Neural progenitor cell (in vitro differentiated cells): ENCODE data around the gene CIROP. TPM values are rescaled to one million over a fixed set of nuclear protein-coding genes. Genes with fewer than 3 reads are reported as not detected.

ENCODE experiments used
- DNase-seq: peaks from one replicate; pipeline ENCODE4 v3.0.0-alpha.2; 2016; ENCODE audit warnings: low spot score
- H2AFZ ChIP-seq: fragments of 200-600 bp; sonication (generic); replicated peaks from 2 replicates; pipeline ENCODE4 v1.6.1; 2016; ENCODE audit warnings: antibody characterized with exemption
- H3F3A ChIP-seq: fragments of 200-600 bp; sonication (generic); 2 replicates; pipeline ENCODE4 v1.6.1; 2016; ENCODE audit warnings: antibody characterized with exemption, low read depth
- H3K27ac ChIP-seq: fragments of 200-600 bp; sonication (generic); 2 replicates; pipeline ENCODE4 v1.5.1; 2016; ENCODE audit warnings: mild to moderate bottlenecking
- H3K27me3 ChIP-seq: fragments of 200-600 bp; sonication (generic); 2 replicates; pipeline ENCODE4 v1.6.1; 2016; ENCODE audit warnings: mild to moderate bottlenecking, moderate library complexity
- H3K36me3 ChIP-seq: fragments of 200-600 bp; sonication (generic); 2 replicates; pipeline ENCODE4 v1.5.1; 2016
- H3K4me1 ChIP-seq: fragments of 200-600 bp; sonication (generic); 2 replicates; pipeline ENCODE4 v1.6.1; 2016; ENCODE audit warnings: mixed run types
- H3K4me2 ChIP-seq: fragments of 200-600 bp; sonication (generic); 2 replicates; pipeline ENCODE4 v1.6.1; 2016
- H3K4me3 ChIP-seq: fragments of 200-600 bp; sonication (generic); 2 replicates; pipeline ENCODE4 v1.5.1; 2016
- H3K79me2 ChIP-seq: fragments of 200-600 bp; sonication (generic); 2 replicates; pipeline ENCODE4 v1.6.1; 2016; ENCODE audit warnings: low read depth
- H3K9ac ChIP-seq: fragments of 200-600 bp; sonication (generic); 2 replicates; pipeline ENCODE4 v1.6.1; 2016
- H3K9me3 ChIP-seq: fragments of 200-600 bp; sonication (generic); 2 replicates; pipeline ENCODE4 v1.5.1; 2016; ENCODE audit warnings: low read depth
- H4K20me1 ChIP-seq: fragments of 200-600 bp; sonication (generic); 2 replicates; pipeline ENCODE4 v1.6.1; 2016; ENCODE audit warnings: low read depth
- H3K27ac Mint-ChIP-seq: 3 replicates; pipeline ENCODE4 v1.8.0; 2021; ENCODE audit warnings: mixed read lengths
- H3K27me3 Mint-ChIP-seq: 2 replicates; pipeline ENCODE4 v1.8.0; 2022; ENCODE audit warnings: low read depth, mild to moderate bottlenecking, inconsistent platforms, moderate library complexity, mixed read lengths; ENCODE audit not compliant: insufficient read depth
- H3K36me3 Mint-ChIP-seq: 3 replicates; pipeline ENCODE4 v1.8.0; 2021; ENCODE audit warnings: mixed read lengths
- H3K4me1 Mint-ChIP-seq: 3 replicates; pipeline ENCODE4 v1.8.0; 2021; ENCODE audit warnings: mixed read lengths
- H3K4me3 Mint-ChIP-seq: 3 replicates; pipeline ENCODE4 v1.8.0; 2021; ENCODE audit warnings: mild to moderate bottlenecking, moderate library complexity, mixed read lengths
- H3K9me3 Mint-ChIP-seq: 3 replicates; pipeline ENCODE4 v1.8.0; 2020; ENCODE audit warnings: mixed read lengths
- EZH2 ChIP-seq: fragments of 200-600 bp; sonication (generic); IDR thresholded peaks from 2 replicates; pipeline ENCODE4 v1.6.1; 2017; ENCODE audit warnings: antibody characterized with exemption, mild to moderate bottlenecking, moderate library complexity
- EZH2phosphoT487 ChIP-seq: fragments of 200-600 bp; sonication (generic); IDR thresholded peaks from 2 replicates; pipeline ENCODE4 v1.6.1; 2017; ENCODE audit warnings: antibody characterized with exemption
- total RNA-seq: library from RNA; depleted of rRNA; stranded (reverse); fragments of >200 nt; gene quantifications from 2 replicates; pipeline ENCODE4 v1.2.3, GENCODE V29; 2015; ENCODE audit warnings: low replicate concordance
- TF ChIP-seq, protein P1 (sequence below): fragments of 200-600 bp; sonication (generic); IDR thresholded peaks from 2 replicates; pipeline ENCODE4 v1.5.1; 2017; ENCODE audit warnings: antibody characterized with exemption, mild to moderate bottlenecking

The CIROP gene
- total RNA-seq, 1 donor from 2014 or later, result 0.06 TPM

- H3K4me1 Mint-ChIP-seq, result peaks cover 19% of the 10 kb centered on the region
- H2AFZ ChIP-seq, result no peak overlapping the region
- peaks cover 50% of the 10 kb centered on the region for H3K79me2 ChIP-seq
- peaks cover 11% of the 10 kb centered on the region for H3K4me1 ChIP-seq
- H3K9me3 Mint-ChIP-seq, result no peaks in the 10 kb centered on the region
- H3K36me3 Mint-ChIP-seq, result peaks cover 34% of the 10 kb centered on the region
- no peak overlapping the region for H3K9ac ChIP-seq
- no peak overlapping the region for H3K4me3 Mint-ChIP-seq
- DNase-seq, result no peak
- H3F3A ChIP-seq, result peaks cover 92% of the 10 kb centered on the region
- peaks cover 35% of the 10 kb centered on the region for H3K36me3 ChIP-seq
- H3K4me2 ChIP-seq, result no peak overlapping the region
- H3K27ac ChIP-seq, result peak overlapping the region; percentile 54
- TF ChIP-seq, protein P1, sequence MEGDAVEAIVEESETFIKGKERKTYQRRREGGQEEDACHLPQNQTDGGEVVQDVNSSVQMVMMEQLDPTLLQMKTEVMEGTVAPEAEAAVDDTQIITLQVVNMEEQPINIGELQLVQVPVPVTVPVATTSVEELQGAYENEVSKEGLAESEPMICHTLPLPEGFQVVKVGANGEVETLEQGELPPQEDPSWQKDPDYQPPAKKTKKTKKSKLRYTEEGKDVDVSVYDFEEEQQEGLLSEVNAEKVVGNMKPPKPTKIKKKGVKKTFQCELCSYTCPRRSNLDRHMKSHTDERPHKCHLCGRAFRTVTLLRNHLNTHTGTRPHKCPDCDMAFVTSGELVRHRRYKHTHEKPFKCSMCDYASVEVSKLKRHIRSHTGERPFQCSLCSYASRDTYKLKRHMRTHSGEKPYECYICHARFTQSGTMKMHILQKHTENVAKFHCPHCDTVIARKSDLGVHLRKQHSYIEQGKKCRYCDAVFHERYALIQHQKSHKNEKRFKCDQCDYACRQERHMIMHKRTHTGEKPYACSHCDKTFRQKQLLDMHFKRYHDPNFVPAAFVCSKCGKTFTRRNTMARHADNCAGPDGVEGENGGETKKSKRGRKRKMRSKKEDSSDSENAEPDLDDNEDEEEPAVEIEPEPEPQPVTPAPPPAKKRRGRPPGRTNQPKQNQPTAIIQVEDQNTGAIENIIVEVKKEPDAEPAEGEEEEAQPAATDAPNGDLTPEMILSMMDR, result no peak
- TF ChIP-seq EZH2phosphoT487 (no peak), EZH2 (no peak)
- H3K4me3 ChIP-seq, result no peak overlapping the region
- H4K20me1 ChIP-seq, result peaks cover 85% of the 10 kb centered on the region
- H3K27me3 Mint-ChIP-seq, result peaks cover 4% of the 10 kb centered on the region
- H3K27me3 ChIP-seq, result no peaks in the 10 kb centered on the region
- no peaks in the 10 kb centered on the region for H3K9me3 ChIP-seq
- H3K27ac Mint-ChIP-seq, result no peak overlapping the region
Observed at GRCh38 chr14:23062002-23062401, 42.8 kb downstream of the CIROP start.

GRCh38 chr14:23060536-23061260 lies 44.1 kb downstream of the CIROP start:
- peaks cover 4% of the 10 kb centered on the region for H3K4me1 ChIP-seq
- no peak overlapping the region for H3K4me2 ChIP-seq
- peaks cover 33% of the 10 kb centered on the region for H3K36me3 ChIP-seq
- no peaks in the 10 kb centered on the region for H3K9me3 Mint-ChIP-seq
- no peak overlapping the region for H3K4me3 ChIP-seq
- peaks cover 78% of the 10 kb centered on the region for H4K20me1 ChIP-seq
- no peak for TF ChIP-seq EZH2phosphoT487
- TF ChIP-seq EZH2, result no peak
- TF ChIP-seq, protein P1, result no peak
- H3K27ac Mint-ChIP-seq, result no peak overlapping the region
- H2AFZ ChIP-seq, result no peak overlapping the region
- H3K36me3 Mint-ChIP-seq, result peaks cover 29% of the 10 kb centered on the region
- no peak for DNase-seq
- H3K27me3 ChIP-seq, result no peaks in the 10 kb centered on the region
- H3K4me1 Mint-ChIP-seq, result peaks cover 24% of the 10 kb centered on the region
- H3K4me3 Mint-ChIP-seq, result peak overlapping the region; percentile 24
- peaks cover 4% of the 10 kb centered on the region for H3K27me3 Mint-ChIP-seq
- H3K27ac ChIP-seq, result no peak overlapping the region
- H3K79me2 ChIP-seq, result peaks cover 40% of the 10 kb centered on the region
- H3K9me3 ChIP-seq, result no peaks in the 10 kb centered on the region
- peaks cover 79% of the 10 kb centered on the region for H3F3A ChIP-seq
- H3K9ac ChIP-seq, result no peak overlapping the region

- DNase-seq, result no peak
- Mint-ChIP-seq H3K4me1 (peaks cover 22% of the 10 kb centered on the region), H3K27ac (peak overlapping the region; percentile 6), H3K4me3 (peak overlapping the region; percentile 8), H3K9me3 (no peaks in the 10 kb centered on the region), H3K27me3 (peaks cover 4% of the 10 kb centered on the region), H3K36me3 (peaks cover 24% of the 10 kb centered on the region)
- peaks cover 22% of the 10 kb centered on the region for H3K36me3 ChIP-seq
- no peaks in the 10 kb centered on the region for H3K9me3 ChIP-seq
- peaks cover 69% of the 10 kb centered on the region for H4K20me1 ChIP-seq
- H2AFZ ChIP-seq, result no peak overlapping the region
- no peak overlapping the region for H3K4me2 ChIP-seq
- H3K79me2 ChIP-seq, result peaks cover 26% of the 10 kb centered on the region
- H3K27ac ChIP-seq, result peak overlapping the region; percentile 41
- no peak overlapping the region for H3K4me3 ChIP-seq
- H3K9ac ChIP-seq, result no peak overlapping the region
- TF ChIP-seq EZH2phosphoT487 (no peak), EZH2 (no peak)
- TF ChIP-seq, protein P1, result no peak
- peaks cover 5% of the 10 kb centered on the region for H3K4me1 ChIP-seq
- no peaks in the 10 kb centered on the region for H3K27me3 ChIP-seq
- H3F3A ChIP-seq, result peaks cover 61% of the 10 kb centered on the region
Observed at GRCh38 chr14:23058654-23059504, 45.9 kb downstream of the CIROP start.
